ENCODE results near the gene STIM1. TPM values are rescaled to one million over a fixed set of nuclear protein-coding genes. Genes with fewer than 3 reads are reported as not detected.

STIM1 gene
- total RNA-seq, 1 experiment from 2014 or later, result 18.0 TPM

DNA sequence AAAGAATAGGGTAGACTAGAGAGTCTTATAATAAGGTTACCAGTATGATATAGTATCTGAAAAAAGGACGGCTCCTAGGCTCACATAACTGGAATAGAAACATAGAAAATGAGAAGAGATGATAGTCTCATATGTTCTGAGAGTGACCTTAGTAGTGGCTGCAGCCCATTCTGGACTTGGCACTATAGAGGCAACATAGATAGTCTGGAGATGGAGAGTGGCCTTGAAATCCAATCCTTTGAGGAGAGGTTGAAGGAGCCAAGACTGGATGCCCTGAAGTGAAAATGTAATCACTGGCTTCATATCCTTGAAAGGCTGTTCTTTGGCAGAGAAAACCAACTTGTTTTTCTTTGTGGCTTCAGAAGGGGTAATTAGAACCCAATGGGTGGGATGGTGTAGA is 81.1 kb downstream of the STIM1 start (continued):
- TF ChIP-seq NFE2L1 (CRISPR knock-in tag; IDR thresholded peaks at IDR 0.05), result no peak
- no peak for TF ChIP-seq KAT7 (CRISPR knock-in tag; IDR thresholded peaks at IDR 0.05; ENCODE audit: borderline replicate concordance)
- TF ChIP-seq ELF4 (CRISPR knock-in tag; IDR thresholded peaks at IDR 0.05; ENCODE audit: low read depth), result no peak
- no peak for TF ChIP-seq EMX1 (CRISPR knock-in tag; IDR thresholded peaks at IDR 0.05)

GRCh38 chr11:3939211-3939610 is 83.7 kb downstream of the STIM1 start:
- no peaks in the 10 kb centered on the region for H3K9me3 Mint-ChIP-seq
- H3K36me3 Mint-ChIP-seq, result no peaks in the 10 kb centered on the region
- no peak for TF ChIP-seq JAZF1 (CRISPR knock-in tag; IDR thresholded peaks at IDR 0.05)
- TF ChIP-seq, protein P1, sequence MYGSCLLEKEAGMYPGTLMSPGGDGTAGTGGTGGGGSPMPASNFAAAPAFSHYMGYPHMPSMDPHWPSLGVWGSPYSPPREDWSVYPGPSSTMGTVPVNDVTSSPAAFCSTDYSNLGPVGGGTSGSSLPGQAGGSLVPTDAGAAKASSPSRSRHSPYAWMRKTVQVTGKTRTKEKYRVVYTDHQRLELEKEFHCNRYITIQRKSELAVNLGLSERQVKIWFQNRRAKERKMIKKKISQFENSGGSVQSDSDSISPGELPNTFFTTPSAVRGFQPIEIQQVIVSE (CRISPR knock-in tag; IDR thresholded peaks at IDR 0.05; ENCODE audit: borderline replicate concordance), result no peak
- no peak for TF ChIP-seq STAT6 (CRISPR knock-in tag; conservative IDR thresholded peaks at IDR 0.05; ENCODE audit: low read depth)
- TF ChIP-seq ZNF263 (CRISPR knock-in tag; IDR thresholded peaks at IDR 0.05; ENCODE audit: low read depth), result no peak
- TF ChIP-seq ETV6 (CRISPR knock-in tag; IDR thresholded peaks at IDR 0.05), result no peak
- TF ChIP-seq CBFB (CRISPR knock-in tag; IDR thresholded peaks at IDR 0.05; ENCODE audit: low read depth), result no peak
- no peak for TF ChIP-seq E2F1 (CRISPR knock-in tag; IDR thresholded peaks at IDR 0.05)
- no peak for TF ChIP-seq ELF4 (CRISPR knock-in tag; IDR thresholded peaks at IDR 0.05; ENCODE audit: low read depth)
- TF ChIP-seq CREM (CRISPR knock-in tag; IDR thresholded peaks at IDR 0.05), result no peak
- no peak for TF ChIP-seq ZBTB21 (CRISPR knock-in tag; IDR thresholded peaks at IDR 0.05; ENCODE audit: borderline replicate concordance)
- no peak for TF ChIP-seq ZNF425 (CRISPR knock-in tag; conservative IDR thresholded peaks at IDR 0.05)
- TF ChIP-seq ZNF121 (CRISPR knock-in tag; IDR thresholded peaks at IDR 0.05), result no peak
- TF ChIP-seq ESRRA (CRISPR knock-in tag; IDR thresholded peaks at IDR 0.05; ENCODE audit: borderline replicate concordance), result no peak
- TF ChIP-seq ZNF532 (CRISPR knock-in tag; IDR thresholded peaks at IDR 0.05; ENCODE audit: borderline replicate concordance), result no peak
- TF ChIP-seq ZNF423 (CRISPR knock-in tag; IDR thresholded peaks at IDR 0.05), result no peak
- ChIA-PET CTCF (no interaction called here), POLR2A (no interaction called here)
- no peak overlapping the region for H3K27ac Mint-ChIP-seq
- DNase-seq (ENCODE audit: low spot score) (no peak), ATAC-seq (no peak)
- H3K4me3 Mint-ChIP-seq, result no peak overlapping the region
- H3K27me3 Mint-ChIP-seq (ENCODE audit: low read depth), result no peaks in the 10 kb centered on the region
- H3K4me1 Mint-ChIP-seq, result no peaks in the 10 kb centered on the region

Measured in WTC11 (cell line).